ENCODE results near the gene PTCRA.

Gene PTCRA

DNA sequence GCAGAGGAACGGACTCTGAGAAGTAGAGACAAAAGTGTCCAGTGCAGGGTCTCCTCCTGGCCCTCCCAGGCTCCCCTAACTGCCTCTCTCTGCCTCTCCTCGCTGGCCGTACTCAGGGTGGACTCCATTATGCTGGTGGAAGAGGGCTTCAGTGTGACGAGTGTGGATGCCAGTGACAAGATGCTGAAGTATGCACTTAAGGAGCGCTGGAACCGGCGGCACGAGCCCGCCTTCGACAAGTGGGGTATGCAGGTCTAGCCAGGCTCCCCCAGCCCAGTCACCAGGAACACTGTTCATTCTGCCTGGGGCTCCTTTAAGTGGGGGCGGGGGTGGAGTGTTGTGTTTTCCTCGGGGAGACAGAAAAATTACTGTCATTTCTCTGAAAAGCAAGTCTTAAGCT is 46.2 kb downstream of the PTCRA start:
- TF ChIP-seq, protein P1, sequence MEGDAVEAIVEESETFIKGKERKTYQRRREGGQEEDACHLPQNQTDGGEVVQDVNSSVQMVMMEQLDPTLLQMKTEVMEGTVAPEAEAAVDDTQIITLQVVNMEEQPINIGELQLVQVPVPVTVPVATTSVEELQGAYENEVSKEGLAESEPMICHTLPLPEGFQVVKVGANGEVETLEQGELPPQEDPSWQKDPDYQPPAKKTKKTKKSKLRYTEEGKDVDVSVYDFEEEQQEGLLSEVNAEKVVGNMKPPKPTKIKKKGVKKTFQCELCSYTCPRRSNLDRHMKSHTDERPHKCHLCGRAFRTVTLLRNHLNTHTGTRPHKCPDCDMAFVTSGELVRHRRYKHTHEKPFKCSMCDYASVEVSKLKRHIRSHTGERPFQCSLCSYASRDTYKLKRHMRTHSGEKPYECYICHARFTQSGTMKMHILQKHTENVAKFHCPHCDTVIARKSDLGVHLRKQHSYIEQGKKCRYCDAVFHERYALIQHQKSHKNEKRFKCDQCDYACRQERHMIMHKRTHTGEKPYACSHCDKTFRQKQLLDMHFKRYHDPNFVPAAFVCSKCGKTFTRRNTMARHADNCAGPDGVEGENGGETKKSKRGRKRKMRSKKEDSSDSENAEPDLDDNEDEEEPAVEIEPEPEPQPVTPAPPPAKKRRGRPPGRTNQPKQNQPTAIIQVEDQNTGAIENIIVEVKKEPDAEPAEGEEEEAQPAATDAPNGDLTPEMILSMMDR (IDR thresholded peaks at IDR 0.05; ENCODE audit: insufficient read depth, low read depth, low read length, missing control alignments): no peak
- H3K4me3 ChIP-seq (ENCODE audit: low read length): no peak overlapping the region
- DNase-seq (ENCODE audit: low read depth): no peak

DNA sequence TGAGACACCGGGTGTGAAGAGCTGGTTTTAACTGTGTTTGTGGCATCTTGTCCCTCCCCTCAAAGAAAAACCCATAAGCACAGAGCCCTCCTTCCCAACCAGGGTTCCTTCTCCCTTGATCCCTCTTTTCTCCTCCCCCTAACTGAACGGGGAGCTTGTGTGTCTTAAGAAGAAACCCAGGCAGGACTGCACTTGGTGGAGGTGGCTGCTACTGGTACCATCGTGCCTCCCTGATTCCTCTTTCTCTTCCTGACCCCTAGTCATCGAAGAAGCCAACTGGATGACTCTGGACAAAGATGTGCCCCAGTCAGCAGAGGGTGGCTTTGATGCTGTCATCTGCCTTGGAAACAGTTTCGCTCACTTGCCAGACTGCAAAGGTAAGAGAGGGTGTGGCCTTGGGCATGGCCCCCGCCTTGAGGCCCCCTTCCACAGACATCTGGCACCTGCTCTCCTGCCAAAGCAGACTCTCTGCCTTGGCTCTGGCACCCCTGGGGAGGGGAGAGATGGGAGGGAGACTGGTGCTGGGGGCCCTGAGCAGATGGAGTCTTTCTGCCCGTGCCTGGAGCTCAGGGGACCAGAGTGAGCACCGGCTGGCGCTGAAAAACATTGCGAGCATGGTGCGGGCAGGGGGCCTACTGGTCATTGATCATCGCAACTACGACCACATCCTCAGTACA is 46.8 kb downstream of the PTCRA start:
- TF ChIP-seq, protein P1 (IDR thresholded peaks at IDR 0.05; ENCODE audit: insufficient read depth, low read depth, low read length, missing control alignments): no peak
- H3K4me3 ChIP-seq (ENCODE audit: low read length): no peak overlapping the region
- DNase-seq (ENCODE audit: low read depth): no peak

DNA sequence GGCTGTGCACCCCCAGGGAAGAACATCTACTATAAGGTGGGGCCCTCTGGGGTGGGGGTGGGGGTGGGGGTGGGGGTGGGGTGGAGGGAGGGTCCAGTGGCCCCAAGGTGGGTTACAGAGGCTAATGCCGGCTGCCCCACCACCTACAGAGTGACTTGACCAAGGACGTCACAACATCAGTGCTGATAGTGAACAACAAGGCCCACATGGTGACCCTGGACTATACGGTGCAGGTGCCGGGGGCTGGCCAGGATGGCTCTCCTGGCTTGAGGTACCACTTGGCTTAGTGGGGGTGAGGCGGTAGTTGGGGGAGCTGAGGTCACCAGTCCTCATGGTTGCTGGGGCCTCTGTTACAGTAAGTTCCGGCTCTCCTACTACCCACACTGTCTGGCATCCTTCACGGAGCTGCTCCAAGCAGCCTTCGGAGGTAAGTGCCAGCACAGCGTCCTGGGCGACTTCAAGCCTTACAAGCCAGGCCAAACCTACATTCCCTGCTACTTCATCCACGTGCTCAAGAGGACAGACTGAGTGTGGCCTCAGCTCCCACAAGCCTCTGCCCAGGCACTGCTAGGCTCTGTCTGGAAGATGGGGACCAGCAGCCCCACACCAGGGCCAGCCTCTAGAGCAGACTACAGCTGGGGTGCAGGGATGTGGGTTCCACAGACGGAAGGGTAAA is 47.5 kb downstream of the PTCRA start:
- TF ChIP-seq, protein P1 (IDR thresholded peaks at IDR 0.05; ENCODE audit: insufficient read depth, low read depth, low read length, missing control alignments): no peak

DNA sequence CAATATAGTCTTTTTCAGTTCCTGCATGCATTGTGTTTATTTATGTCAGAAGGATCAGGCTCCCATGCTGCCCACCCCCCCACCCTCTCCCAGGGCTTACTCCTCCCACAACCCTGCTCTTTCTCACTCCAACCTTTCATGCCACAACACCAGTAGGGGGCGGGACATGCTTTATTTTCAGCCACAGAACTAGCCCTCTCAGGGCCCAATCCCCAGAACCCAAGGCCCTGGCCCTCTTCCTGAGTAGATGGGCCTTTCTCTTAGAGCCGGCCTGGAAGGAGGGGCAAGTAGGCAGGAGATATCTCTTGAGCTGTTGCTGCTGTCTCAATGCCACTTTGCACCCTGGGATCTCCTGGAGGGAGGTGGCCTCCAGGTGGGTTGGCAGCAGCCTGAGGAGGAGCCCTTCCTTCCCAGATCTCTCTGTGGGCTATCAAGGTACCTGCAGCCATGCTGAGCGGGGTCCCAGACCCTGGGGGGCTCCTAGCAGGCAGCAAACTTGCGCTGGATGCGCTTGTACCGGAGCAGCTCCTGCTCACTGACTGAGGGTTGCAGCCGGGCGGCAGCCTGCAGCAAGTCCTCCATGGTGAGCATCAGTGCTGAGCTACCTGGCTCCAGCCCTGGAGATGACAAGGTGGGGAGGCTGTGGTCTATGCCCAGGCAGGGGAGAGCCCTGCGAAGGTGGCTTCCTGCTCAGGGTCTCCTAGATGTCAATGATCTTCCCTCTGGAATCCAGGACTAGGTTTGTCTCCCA is 48.2 kb downstream of the PTCRA start:
- TF ChIP-seq, protein P1 (IDR thresholded peaks at IDR 0.05; ENCODE audit: insufficient read depth, low read depth, low read length, missing control alignments): peak; percentile 38
- DNase-seq (ENCODE audit: low read depth): peak; percentile 66
- H3K4me3 ChIP-seq (ENCODE audit: low read length): no peak overlapping the region

More for the DNA sequence above, 47.5 kb downstream of the PTCRA start:
- DNase-seq (ENCODE audit: low read depth): no peak
- H3K4me3 ChIP-seq (ENCODE audit: low read length): no peak overlapping the region

DNA sequence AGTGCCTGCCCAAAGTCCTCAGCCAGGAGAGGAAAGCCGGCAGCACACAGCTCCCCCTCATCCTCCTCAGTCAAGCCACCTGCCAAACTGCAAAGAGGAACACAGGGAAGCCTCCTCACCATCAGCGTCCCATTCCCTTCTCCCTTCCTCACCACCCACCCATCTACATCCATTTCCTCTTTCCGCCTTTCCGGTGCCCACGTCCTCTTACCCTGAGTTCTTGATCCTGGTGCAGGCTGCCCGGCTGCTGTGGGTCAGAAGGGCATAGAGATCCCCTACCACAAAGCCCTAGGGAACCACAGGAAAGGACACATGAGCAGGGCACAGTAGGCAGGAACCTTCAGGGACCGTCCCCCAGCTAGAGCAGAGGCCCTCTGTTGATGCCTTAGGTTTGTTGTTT is 50.7 kb downstream of the PTCRA start:
- H3K4me3 ChIP-seq (ENCODE audit: low read length): no peak overlapping the region
- TF ChIP-seq, protein P1 (IDR thresholded peaks at IDR 0.05; ENCODE audit: insufficient read depth, low read depth, low read length, missing control alignments): no peak
- no peak for DNase-seq (ENCODE audit: low read depth)

DNA sequence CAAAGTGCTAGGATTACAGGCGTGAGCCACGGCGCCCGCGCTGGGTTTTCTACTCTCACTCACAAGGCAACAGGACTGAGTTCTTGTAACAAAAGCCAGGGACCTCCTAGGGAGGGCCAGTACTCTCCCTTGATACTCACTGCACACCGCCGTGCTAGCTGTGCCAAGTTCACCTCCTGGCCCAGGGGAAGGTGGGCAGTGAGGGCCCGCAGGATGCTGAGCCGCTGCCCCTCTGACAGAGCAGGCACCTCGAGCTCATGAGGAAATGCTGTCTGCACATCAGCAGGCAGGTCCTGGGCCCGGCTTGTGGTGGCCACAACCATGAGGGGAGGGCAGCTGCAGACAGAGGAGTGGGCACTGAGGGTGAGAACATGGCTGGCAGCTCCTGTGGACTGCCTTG is 51.4 kb downstream of the PTCRA start:
- TF ChIP-seq, protein P1 (IDR thresholded peaks at IDR 0.05; ENCODE audit: insufficient read depth, low read depth, low read length, missing control alignments): no peak
- DNase-seq (ENCODE audit: low read depth): no peak
- H3K4me3 ChIP-seq (ENCODE audit: low read length): no peak overlapping the region

Measured in epithelial cell of esophagus (primary cell).